Stomach (tissue), 9 donors: ENCODE results near the gene ADAMTS13. TPM values are rescaled to one million over a fixed set of nuclear protein-coding genes. Genes with fewer than 3 reads are reported as not detected.
A peak's percentile ranks its signal among the peaks of the same experiment; 100 is the strongest.

Experiments
- DNase-seq, 2 donors: peaks; one replicate each; pipeline versions ENCODE4 v3.0.0 to v3.0.0-alpha.2; 2013 to 2019
- H3K27ac ChIP-seq, 5 donors: fragments of 200-600 bp in 4 of 5; sonication (generic) in 4 of 5; one replicate each; pipeline ENCODE4 v1.5.1; 2013 to 2019; ENCODE audit warnings: mild to moderate bottlenecking in 1 of 5, moderate library complexity in 1 of 5
- H3K27me3 ChIP-seq, 3 donors: fragments of 200-600 bp; sonication (generic); one replicate each; pipeline ENCODE4 v1.5.1; 2017 to 2019; ENCODE audit warnings: mixed run types in 1 of 3
- H3K36me3 ChIP-seq, 4 donors: fragments of 200-600 bp; sonication (generic); 1 replicate in 3 of 4; 2 replicates in 1 of 4; pipeline ENCODE4 v1.5.1; 2016 to 2019
- H3K4me1 ChIP-seq, 4 donors: fragments of 200-600 bp; sonication (generic); one replicate each; pipeline ENCODE4 v1.5.1; 2016 to 2019
- H3K4me3 ChIP-seq, 4 donors: fragments of 200-600 bp; sonication (generic) in 3 of 4; one replicate each; pipeline ENCODE4 v1.5.1; 2016 to 2019; ENCODE audit warnings: mild to moderate bottlenecking in 1 of 4
- H3K9me3 ChIP-seq, 4 donors: fragments of 200-600 bp; sonication (generic); one replicate each; pipeline ENCODE4 v1.5.1; 2016 to 2019
- EP300 ChIP-seq: sonication (generic); formaldehyde crosslinking; IDR thresholded peaks from one replicate; pipeline ENCODE4 v1.6.1; 2017; ENCODE audit warnings: antibody characterized with exemption
- POLR2A ChIP-seq, 4 donors: fragments of 450-650 bp; IDR thresholded peaks; one replicate each; pipeline ENCODE4 v1.6.1; 2016; ENCODE audit warnings: antibody characterized with exemption in 4 of 4, control low read depth in 2 of 4, mild to moderate bottlenecking in 1 of 4, moderate library complexity in 1 of 4
- POLR2AphosphoS5 ChIP-seq, 3 donors: sonication (generic); formaldehyde crosslinking; IDR thresholded peaks; one replicate each; pipeline ENCODE4 v1.6.1; 2016; ENCODE audit warnings: antibody characterized with exemption in 3 of 3
- WGBS, 5 donors: extraction: QIAGEN DNeasy Blood & Tissue Kit in 3 of 5; methylation state at CpG; one replicate each; pipeline versions ENCODE4 v1.1.5 to v1.1.7; 2013 to 2018; 5-methylcytosine and 5-hydroxymethylcytosine counted together
- intact Hi-C: fragments of 100-400 bp; cut with DNase I; formaldehyde crosslinking; loops from one replicate; pipeline ENCODE4 v1.15.1; 2023; ENCODE audit warnings: low total_unique reads
- polyA plus RNA-seq, 3 donors: library from polyadenylated mRNA; stranded (reverse); fragments of 200-250 nt; gene quantifications; one replicate each; pipeline ENCODE4 v1.2.3, GENCODE V29; 2013
- total RNA-seq, 5 donors: library from RNA; depleted of rRNA; stranded (reverse); fragments of >200 nt; gene quantifications; one replicate each; pipeline versions ENCODE4 v1.1.0 to v1.2.3, GENCODE V29; 2014 to 2016
- TF ChIP-seq, protein P1 (sequence below), 7 experiments: fragments of 450-650 bp in 4 of 7; fragments of 200-600 bp in 3 of 7; sonication (generic) in 3 of 7; IDR thresholded peaks; one replicate each; pipeline ENCODE4 v1.5.1; 2016 to 2019; ENCODE audit warnings: antibody characterized with exemption in 7 of 7, control low read depth in 2 of 7, mild to moderate bottlenecking in 1 of 7
- donor health status: healthy with polysubstance abuse.
- donor health status: Bipolar disorder and iron deficiency.
- donor health status: healthy.

The ADAMTS13 gene
- total and polyA plus RNA-seq, 8 donors: 4.6 to 19.6 (median 7.5) TPM; not detected in 1

GRCh38 chr9:133507246-133507965, 85.2 kb downstream of the ADAMTS13 start:
- no peaks in the 10 kb centered on the region for H3K36me3 ChIP-seq
- peaks cover 0 to 5% (median 2%) of the 10 kb centered on the region in 4 donors for H3K9me3 ChIP-seq
- H3K4me3 ChIP-seq: no peak overlapping the region
- intact Hi-C loops: no loop called here
- no peak for TF ChIP-seq POLR2A (IDR thresholded peaks at IDR 0.05)
- TF ChIP-seq, protein P1, sequence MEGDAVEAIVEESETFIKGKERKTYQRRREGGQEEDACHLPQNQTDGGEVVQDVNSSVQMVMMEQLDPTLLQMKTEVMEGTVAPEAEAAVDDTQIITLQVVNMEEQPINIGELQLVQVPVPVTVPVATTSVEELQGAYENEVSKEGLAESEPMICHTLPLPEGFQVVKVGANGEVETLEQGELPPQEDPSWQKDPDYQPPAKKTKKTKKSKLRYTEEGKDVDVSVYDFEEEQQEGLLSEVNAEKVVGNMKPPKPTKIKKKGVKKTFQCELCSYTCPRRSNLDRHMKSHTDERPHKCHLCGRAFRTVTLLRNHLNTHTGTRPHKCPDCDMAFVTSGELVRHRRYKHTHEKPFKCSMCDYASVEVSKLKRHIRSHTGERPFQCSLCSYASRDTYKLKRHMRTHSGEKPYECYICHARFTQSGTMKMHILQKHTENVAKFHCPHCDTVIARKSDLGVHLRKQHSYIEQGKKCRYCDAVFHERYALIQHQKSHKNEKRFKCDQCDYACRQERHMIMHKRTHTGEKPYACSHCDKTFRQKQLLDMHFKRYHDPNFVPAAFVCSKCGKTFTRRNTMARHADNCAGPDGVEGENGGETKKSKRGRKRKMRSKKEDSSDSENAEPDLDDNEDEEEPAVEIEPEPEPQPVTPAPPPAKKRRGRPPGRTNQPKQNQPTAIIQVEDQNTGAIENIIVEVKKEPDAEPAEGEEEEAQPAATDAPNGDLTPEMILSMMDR (IDR thresholded peaks at IDR 0.05): no peak
- no peak for TF ChIP-seq EP300
- TF ChIP-seq POLR2AphosphoS5 (IDR thresholded peaks at IDR 0.05): no peak
- peak overlapping the region in 1 of 5 donors; percentile 28 for H3K27ac ChIP-seq
- 92 to 94% (median 94%) methylated on average over 18 to 24 of the region's 24 CpGs for WGBS, 5 donors
- no peak for DNase-seq
- peaks cover 22 to 29% (median 28%) of the 10 kb centered on the region in 4 donors for H3K4me1 ChIP-seq
- H3K27me3 ChIP-seq: peaks cover 0 to 25% (median 0%) of the 10 kb centered on the region in 3 donors

GRCh38 chr9:133508046-133508445, 85.9 kb downstream of the ADAMTS13 start:
- H3K4me3 ChIP-seq: no peak overlapping the region
- peaks cover 0 to 25% (median 0%) of the 10 kb centered on the region in 3 donors for H3K27me3 ChIP-seq
- 89 to 97% (median 93%) methylated on average over 8 of the region's 8 CpGs for WGBS, 5 donors
- no peaks in the 10 kb centered on the region for H3K36me3 ChIP-seq
- H3K9me3 ChIP-seq: no peaks in the 10 kb centered on the region
- peaks cover 22 to 34% (median 30%) of the 10 kb centered on the region in 4 donors for H3K4me1 ChIP-seq
- intact Hi-C loops: no loop called here
- H3K27ac ChIP-seq: no peak overlapping the region
- TF ChIP-seq, protein P1 (IDR thresholded peaks at IDR 0.05): no peak
- TF ChIP-seq POLR2A (IDR thresholded peaks at IDR 0.05) (no peak), POLR2AphosphoS5 (IDR thresholded peaks at IDR 0.05) (no peak), EP300 (no peak)
- no peak for DNase-seq

Other genes starting within 250 kb of the ADAMTS13 start
- not detected for gene OBP2B, start 213.1 kb upstream of the ADAMTS13 start, total RNA-seq
- not detected for gene OBP2B, start 213.1 kb upstream of the ADAMTS13 start, polyA plus RNA-seq
- gene ABO, start 147.2 kb upstream of the ADAMTS13 start, total RNA-seq: 10 to 100 TPM in 2 of 5 donors, 1 to 10 TPM in 2, under 1 TPM in 1; 0.72 to 67.1 (median 4.8) TPM
- gene ABO, start 147.2 kb upstream of the ADAMTS13 start, polyA plus RNA-seq: 10 to 100 TPM in 1 of 3 donors, 1 to 10 TPM in 2; 1.6 to 11.0 (median 3.4) TPM
- 100 to 1,000 TPM in 1 of 5 donors, 10 to 100 TPM in 3, 1 to 10 TPM in 1; 2.9 to 138 (median 20.1) TPM for gene SURF6, start 86.2 kb upstream of the ADAMTS13 start, total RNA-seq
- 10 to 100 TPM; 13.0 to 14.8 (median 13.4) TPM for gene SURF6, start 86.2 kb upstream of the ADAMTS13 start, polyA plus RNA-seq
- gene MED22, start 74.2 kb upstream of the ADAMTS13 start, total RNA-seq: 10 to 100 TPM in 4 of 5 donors, 1 to 10 TPM in 1; 4.7 to 27.7 (median 25.8) TPM
- 10 to 100 TPM; 11.4 to 18.3 (median 12.7) TPM for gene MED22, start 74.2 kb upstream of the ADAMTS13 start, polyA plus RNA-seq
- 1,000 to 10,000 TPM in 4 of 5 donors, 100 to 1,000 TPM in 1; 809 to 1,438 (median 1,206) TPM for gene RPL7A, start 74.1 kb upstream of the ADAMTS13 start, total RNA-seq
- gene RPL7A, start 74.1 kb upstream of the ADAMTS13 start, polyA plus RNA-seq: 1,000 to 10,000 TPM; 3,101 to 4,243 (median 3,368) TPM
- 10 to 100 TPM in 3 of 5 donors, 1 to 10 TPM in 2; 1.7 to 46.9 (median 22.6) TPM for gene SURF1, start 65.9 kb upstream of the ADAMTS13 start, total RNA-seq
- 100 to 1,000 TPM in 1 of 3 donors, 10 to 100 TPM in 2; 92.5 to 118 (median 95.5) TPM for gene SURF1, start 65.9 kb upstream of the ADAMTS13 start, polyA plus RNA-seq
- 10 to 100 TPM in 2 of 5 donors, 1 to 10 TPM in 3; 1.8 to 75.3 (median 7.1) TPM for gene SURF2, start 65.8 kb upstream of the ADAMTS13 start, total RNA-seq
- 10 to 100 TPM; 45.4 to 54.4 (median 47.1) TPM for gene SURF2, start 65.8 kb upstream of the ADAMTS13 start, polyA plus RNA-seq
- 100 to 1,000 TPM; 123 to 200 (median 147) TPM for gene SURF4, start 46.3 kb upstream of the ADAMTS13 start, total RNA-seq
- 10 to 100 TPM; 26.4 to 57.0 (median 42.4) TPM for gene SURF4, start 46.3 kb upstream of the ADAMTS13 start, polyA plus RNA-seq
- not detected for gene STKLD1, start 46.0 kb upstream of the ADAMTS13 start, total RNA-seq
- gene STKLD1, start 46.0 kb upstream of the ADAMTS13 start, polyA plus RNA-seq: 1 to 10 TPM; 1.3 to 2.6 (median 1.9) TPM
- 10 to 100 TPM in 3 of 5 donors, 1 to 10 TPM in 1, under 1 TPM in 1; 0.45 to 64.3 (median 11.2) TPM for gene REXO4, start 4.4 kb upstream of the ADAMTS13 start, total RNA-seq
- gene REXO4, start 4.4 kb upstream of the ADAMTS13 start, polyA plus RNA-seq: 10 to 100 TPM; 14.3 to 16.8 (median 14.7) TPM
- 10 to 100 TPM; 11.7 to 74.2 (median 16.7) TPM for gene CACFD1, start 37.6 kb downstream of the ADAMTS13 start, total RNA-seq
- 10 to 100 TPM; 15.6 to 28.9 (median 28.3) TPM for gene CACFD1, start 37.6 kb downstream of the ADAMTS13 start, polyA plus RNA-seq
- 10 to 100 TPM in 1 of 5 donors, 1 to 10 TPM in 1, under 1 TPM in 1, not detected in 2; 0.55 to 14.3 (median 1.3) TPM for gene SLC2A6, start 56.7 kb downstream of the ADAMTS13 start, total RNA-seq
- 1 to 10 TPM in 2 of 3 donors, under 1 TPM in 1; 0.92 to 3.1 (median 1.4) TPM for gene SLC2A6, start 56.7 kb downstream of the ADAMTS13 start, polyA plus RNA-seq
- not detected for gene MYMK, start 102.6 kb downstream of the ADAMTS13 start, total RNA-seq
- gene MYMK, start 102.6 kb downstream of the ADAMTS13 start, polyA plus RNA-seq: not detected
- gene ADAMTSL2, start 112.3 kb downstream of the ADAMTS13 start, total RNA-seq: 10 to 100 TPM in 1 of 5 donors, 1 to 10 TPM in 2, not detected in 2; 3.3 to 20.6 (median 3.3) TPM
- 1 to 10 TPM; 1.3 to 1.9 (median 1.4) TPM for gene ADAMTSL2, start 112.3 kb downstream of the ADAMTS13 start, polyA plus RNA-seq
- gene FAM163B, start 187.0 kb downstream of the ADAMTS13 start, total RNA-seq: not detected
- not detected for gene FAM163B, start 187.0 kb downstream of the ADAMTS13 start, polyA plus RNA-seq
- gene DBH, start 214.0 kb downstream of the ADAMTS13 start, total RNA-seq: under 1 TPM in 1 of 5 donors, not detected in 4; under 0.01 TPM
- gene DBH, start 214.0 kb downstream of the ADAMTS13 start, polyA plus RNA-seq: under 1 TPM in 1 of 3 donors, not detected in 2; 0.15 TPM